Retina (tissue), 1 donor: Measurements from ENCODE around the gene LRP1B.
A peak's percentile ranks its signal among the peaks of the same experiment; 100 is the strongest.
"Not testable (repeated sequence)": the region's sequence is repeated elsewhere in the genome, so short reads cannot be mapped to it uniquely, and the experiment has no call there.

Source experiments
- DNase-seq: peaks from one replicate; pipeline ENCODE4 v3.0.0-alpha.2; 2016

Gene LRP1B

GRCh38 chr2:141869572-141869971 is 261.2 kb downstream of the LRP1B start:
- DNase-seq, result no peak

GRCh38 chr2:141863964-141864363 is 266.9 kb downstream of the LRP1B start:
- DNase-seq, result no peak

- no peak for DNase-seq
Observed at GRCh38 chr2:141856215-141856919, 274.4 kb downstream of the LRP1B start.

- no peak for DNase-seq
Observed at GRCh38 chr2:141848191-141848590, 282.6 kb downstream of the LRP1B start.

GRCh38 chr2:141844231-141844630 is 286.6 kb downstream of the LRP1B start:
- DNase-seq, result no peak

GRCh38 chr2:141835103-141835502 is 295.7 kb downstream of the LRP1B start:
- no peak for DNase-seq

GRCh38 chr2:141828761-141829160 is 302.1 kb downstream of the LRP1B start:
- no peak for DNase-seq

GRCh38 chr2:141824790-141825189 is 306.0 kb downstream of the LRP1B start:
- no peak for DNase-seq

- peak; percentile 5 for DNase-seq
Observed at GRCh38 chr2:141820893-141821292, 309.9 kb downstream of the LRP1B start.

GRCh38 chr2:141815320-141815719 is 315.5 kb downstream of the LRP1B start:
- DNase-seq, result not testable (repeated sequence)

GRCh38 chr2:141814150-141814549 is 316.7 kb downstream of the LRP1B start:
- no peak for DNase-seq

- no peak for DNase-seq
Observed at GRCh38 chr2:141810148-141810547, 320.7 kb downstream of the LRP1B start.

GRCh38 chr2:141806090-141806489 is 324.7 kb downstream of the LRP1B start:
- DNase-seq, result no peak

GRCh38 chr2:141805302-141805701 is 325.5 kb downstream of the LRP1B start:
- DNase-seq, result no peak

GRCh38 chr2:141796449-141796848 is 334.4 kb downstream of the LRP1B start:
- DNase-seq, result no peak

- DNase-seq, result no peak
Observed at GRCh38 chr2:141791521-141791920, 339.3 kb downstream of the LRP1B start.

- no peak for DNase-seq
Observed at GRCh38 chr2:141782574-141782973, 348.2 kb downstream of the LRP1B start.

GRCh38 chr2:141778315-141778835 is 352.4 kb downstream of the LRP1B start:
- no peak for DNase-seq

- DNase-seq, result no peak
Observed at GRCh38 chr2:141770530-141770929, 360.3 kb downstream of the LRP1B start.

- no peak for DNase-seq
Observed at GRCh38 chr2:141767691-141768090, 363.1 kb downstream of the LRP1B start.

- DNase-seq, result no peak
Observed at GRCh38 chr2:141767051-141767450, 363.8 kb downstream of the LRP1B start.

GRCh38 chr2:141766225-141766624 is 364.6 kb downstream of the LRP1B start:
- DNase-seq, result no peak

- DNase-seq, result no peak
Observed at GRCh38 chr2:141748616-141749015, 382.2 kb downstream of the LRP1B start.

GRCh38 chr2:141741652-141742051 is 389.2 kb downstream of the LRP1B start:
- no peak for DNase-seq
